HepG2 (cell line): Measurements from ENCODE around the gene FRAS1. TPM values are rescaled to one million over a fixed set of nuclear protein-coding genes. Genes with fewer than 3 reads are reported as not detected.

Experiments used
- ARID5B ChIP-seq: IDR thresholded peaks from 2 replicates; pipeline ENCODE4 v1.4.0; 2020; ENCODE audit warnings: mild to moderate bottlenecking, missing genetic modification reagents
- ATF5 ChIP-seq: sonication (generic); formaldehyde crosslinking; IDR thresholded peaks from 2 replicates; pipeline ENCODE4 v1.4.0; 2020; ENCODE audit warnings: mild to moderate bottlenecking, low read depth, missing genetic modification reagents
- DDIT3 ChIP-seq: sonication (generic); formaldehyde crosslinking; IDR thresholded peaks from 2 replicates; pipeline ENCODE4 v1.4.0; 2020; ENCODE audit warnings: mild to moderate bottlenecking, missing genetic modification reagents
- FOXJ3 ChIP-seq: sonication (generic); formaldehyde crosslinking; IDR thresholded peaks from 2 replicates; pipeline ENCODE4 v1.4.0; 2020; ENCODE audit warnings: missing genetic modification reagents, mild to moderate bottlenecking, borderline replicate concordance
- GLI4 ChIP-seq: sonication (generic); formaldehyde crosslinking; IDR thresholded peaks from 2 replicates; pipeline ENCODE4 v1.5.1; 2020; ENCODE audit warnings: missing genetic modification reagents, mild to moderate bottlenecking, moderate library complexity, borderline replicate concordance
- HBP1 ChIP-seq: IDR thresholded peaks from 2 replicates; pipeline ENCODE4 v1.6.1; 2016; ENCODE audit warnings: low read depth, control low read depth
- HDAC6 ChIP-seq: fragments of 200-600 bp; sonication (generic); IDR thresholded peaks from 2 replicates; pipeline ENCODE4 v1.7.0; 2017; ENCODE audit warnings: mild to moderate bottlenecking, antibody characterized with exemption, low read length, low read depth
- KDM5B ChIP-seq: sonication (generic); formaldehyde crosslinking; IDR thresholded peaks from 2 replicates; pipeline ENCODE4 v1.4.0; 2020; ENCODE audit warnings: missing genetic modification reagents, mild to moderate bottlenecking, borderline replicate concordance
- MAFF ChIP-seq: IDR thresholded peaks from 2 replicates; pipeline ENCODE4 v1.6.1; 2011; ENCODE audit warnings: low read depth, low read length, improper control_type of control experiment
- MIER3 ChIP-seq: IDR thresholded peaks from 2 replicates; pipeline ENCODE4 v1.6.1; 2016; ENCODE audit warnings: missing compliant biosample characterization, borderline replicate concordance
- NCOR1 ChIP-seq: fragments of 200-600 bp; sonication (generic); IDR thresholded peaks from 2 replicates; pipeline ENCODE4 v1.7.0; 2017; ENCODE audit warnings: antibody characterized with exemption, low read length, borderline replicate concordance
- NKX3-1 ChIP-seq: sonication (generic); formaldehyde crosslinking; IDR thresholded peaks from 2 replicates; pipeline ENCODE4 v1.5.0; 2020; ENCODE audit warnings: missing genetic modification reagents
- RBFOX2 ChIP-seq: fragments of 200-400 bp; formaldehyde crosslinking; IDR thresholded peaks from 2 replicates; pipeline ENCODE4 v1.6.1; 2017; ENCODE audit warnings: low read depth, mild to moderate bottlenecking, low read length
- SKIL ChIP-seq: sonication (generic); formaldehyde crosslinking; IDR thresholded peaks from 2 replicates; pipeline ENCODE4 v1.8.0; 2022; ENCODE audit warnings: missing genetic modification reagents, mild to moderate bottlenecking, moderate library complexity, borderline replicate concordance
- ZBTB14 ChIP-seq: sonication (generic); formaldehyde crosslinking; IDR thresholded peaks from 2 replicates; pipeline ENCODE4 v1.4.0; 2020; ENCODE audit warnings: missing genetic modification reagents
- ZNF275 ChIP-seq: sonication (generic); formaldehyde crosslinking; IDR thresholded peaks from 2 replicates; pipeline ENCODE4 v1.8.0; 2022; ENCODE audit warnings: missing genetic modification reagents, mild to moderate bottlenecking, inconsistent platforms, borderline replicate concordance
- ZNF468 ChIP-seq: sonication (generic); formaldehyde crosslinking; IDR thresholded peaks from 2 replicates; pipeline ENCODE4 v1.8.0; 2022; ENCODE audit warnings: mild to moderate bottlenecking, moderate library complexity, missing genetic modification reagents
- ZNF598 ChIP-seq: sonication (generic); formaldehyde crosslinking; IDR thresholded peaks from 2 replicates; pipeline ENCODE4 v1.5.1; 2020; ENCODE audit warnings: mild to moderate bottlenecking, missing genetic modification reagents, borderline replicate concordance
- polyA plus RNA-seq, 8 experiments: library from polyadenylated mRNA; depleted of rRNA in 3 of 8; stranded (reverse) in 7 of 8; unstranded in 1 of 8; fragments of >200 nt; fragmentation: Illumina TruSeq in 4 of 8; extraction: Trizol in 4 of 8; gene quantifications; 2 replicates each; pipeline versions ENCODE4 v1.2.1 to v1.2.3, GENCODE V29; 2011 to 2016; ENCODE audit warnings: low read depth in 4 of 8, missing spikeins in 1 of 8, mixed read lengths in 1 of 8; ENCODE audit not compliant: insufficient read depth in 1 of 8
- total RNA-seq, 5 experiments: library from RNA; depleted of rRNA; stranded (reverse); fragments of >200 nt; fragmentation: Illumina TruSeq; extraction: Trizol; gene quantifications; 2 replicates each; pipeline ENCODE4 v1.2.3, GENCODE V29; 2016; ENCODE audit warnings: low read depth in 1 of 5

FRAS1 gene
- total and polyA plus RNA-seq, 2 of the 13 experiments (the other 11 are each of a cell fraction or from before 2014, with no cell fraction given): 22.5 to 31.6 TPM

GRCh38 chr4:78513411-78513975 lies 456.4 kb downstream of the FRAS1 start (continued):
- TF ChIP-seq SKIL (CRISPR knock-in tag) (peak; percentile 59; the same call in 1 of the 2 replicates), ZNF275 (CRISPR knock-in tag) (no peak), HDAC6 (no peak), FOXJ3 (CRISPR knock-in tag) (peak; percentile 12; the same call in 1 of the 2 replicates), KDM5B (CRISPR knock-in tag) (no peak), NKX3-1 (CRISPR knock-in tag) (no peak), DDIT3 (CRISPR knock-in tag) (no peak), MAFF (no peak), MIER3 (CRISPR knock-in tag) (no peak), ZBTB14 (no peak), GLI4 (CRISPR knock-in tag) (no peak), ZNF598 (no peak), ARID5B (CRISPR knock-in tag) (peak; percentile 83), NCOR1 (0 out of 2 replicates have a peak, but pooled peaks have one; percentile 6), ZNF468 (no peak), RBFOX2 (no peak), ATF5 (no peak), HBP1 (CRISPR knock-in tag) (no peak)
